ENCODE data around the gene ME1.

DNA sequence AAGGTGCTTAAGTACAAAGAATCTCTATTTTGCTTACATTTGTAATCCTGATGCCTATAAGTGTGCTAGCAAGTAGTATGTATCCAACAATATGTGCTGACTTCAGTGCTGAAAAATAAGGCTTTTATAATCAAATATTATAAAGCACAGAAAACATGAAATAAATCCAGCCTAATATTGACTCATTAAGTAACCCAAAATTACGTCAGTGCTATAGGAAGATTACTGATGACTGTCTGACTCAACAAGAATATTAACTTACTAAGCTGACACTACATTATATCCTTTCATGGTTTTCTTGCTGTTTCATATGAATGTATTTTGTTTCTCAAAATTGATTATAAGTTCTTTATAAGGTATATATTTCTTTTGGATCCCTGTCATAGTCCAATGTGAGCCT is 76.1 kb downstream of the ME1 start:
- no peak for TF ChIP-seq POLR2A (IDR thresholded peaks at IDR 0.05)
- TF ChIP-seq, protein P1, sequence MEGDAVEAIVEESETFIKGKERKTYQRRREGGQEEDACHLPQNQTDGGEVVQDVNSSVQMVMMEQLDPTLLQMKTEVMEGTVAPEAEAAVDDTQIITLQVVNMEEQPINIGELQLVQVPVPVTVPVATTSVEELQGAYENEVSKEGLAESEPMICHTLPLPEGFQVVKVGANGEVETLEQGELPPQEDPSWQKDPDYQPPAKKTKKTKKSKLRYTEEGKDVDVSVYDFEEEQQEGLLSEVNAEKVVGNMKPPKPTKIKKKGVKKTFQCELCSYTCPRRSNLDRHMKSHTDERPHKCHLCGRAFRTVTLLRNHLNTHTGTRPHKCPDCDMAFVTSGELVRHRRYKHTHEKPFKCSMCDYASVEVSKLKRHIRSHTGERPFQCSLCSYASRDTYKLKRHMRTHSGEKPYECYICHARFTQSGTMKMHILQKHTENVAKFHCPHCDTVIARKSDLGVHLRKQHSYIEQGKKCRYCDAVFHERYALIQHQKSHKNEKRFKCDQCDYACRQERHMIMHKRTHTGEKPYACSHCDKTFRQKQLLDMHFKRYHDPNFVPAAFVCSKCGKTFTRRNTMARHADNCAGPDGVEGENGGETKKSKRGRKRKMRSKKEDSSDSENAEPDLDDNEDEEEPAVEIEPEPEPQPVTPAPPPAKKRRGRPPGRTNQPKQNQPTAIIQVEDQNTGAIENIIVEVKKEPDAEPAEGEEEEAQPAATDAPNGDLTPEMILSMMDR (IDR thresholded peaks at IDR 0.05) = no peak

Data from esophagus squamous epithelium (tissue), 4 donors.